Activated gamma-delta T cell treated with anti-CD3 and anti-CD28 coated beads, Interleukin-2, amount 50 U/mL, for 16 hours (primary cell): ENCODE data around the gene SIAH2.

Experiments
- DNase-seq: peaks from one replicate; pipeline ENCODE4 v3.0.0-alpha.2; 2020; ENCODE audit warnings: low read depth

SIAH2 gene

DNA sequence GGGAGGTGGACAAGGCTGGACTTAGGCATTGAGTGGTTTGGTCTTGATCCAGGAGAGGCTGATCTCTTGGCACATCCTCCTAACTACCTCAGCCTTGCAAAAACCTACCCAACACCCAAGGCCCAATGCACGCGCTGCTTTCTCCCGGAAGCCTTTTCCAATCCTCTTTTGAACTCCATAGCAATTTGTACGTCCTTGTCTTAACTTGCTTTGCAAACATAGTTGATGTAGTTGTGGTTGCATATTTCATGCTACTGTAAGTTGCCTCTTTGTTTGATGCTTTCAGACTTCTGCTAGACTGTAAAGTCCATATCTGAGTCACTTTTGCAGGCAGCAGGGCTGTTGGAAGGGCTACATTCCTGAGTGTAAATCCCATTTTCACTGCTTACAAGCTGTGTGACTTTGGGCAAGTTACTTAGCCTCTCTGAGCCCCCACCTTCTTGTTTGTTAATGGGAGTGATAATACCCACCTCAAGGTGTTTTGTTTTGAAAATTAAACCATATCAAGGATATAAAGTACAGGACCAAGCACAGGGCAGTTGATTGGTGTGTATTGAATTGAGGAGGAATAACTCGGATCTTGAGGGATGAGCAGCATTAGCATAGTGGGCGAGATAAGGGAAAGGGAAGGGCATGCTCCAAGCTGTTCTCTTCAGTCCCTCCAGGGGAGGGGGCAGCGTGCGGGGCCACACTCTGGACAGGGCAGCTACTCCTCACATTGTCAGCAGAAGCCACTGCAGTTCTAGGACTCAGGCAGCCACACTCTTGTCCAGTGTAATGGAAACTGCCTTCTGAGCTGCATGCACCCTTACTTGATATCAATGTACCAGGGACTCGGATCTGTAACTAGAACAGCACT lies 28.8 kb downstream of the SIAH2 start:
- no peak for DNase-seq

DNA sequence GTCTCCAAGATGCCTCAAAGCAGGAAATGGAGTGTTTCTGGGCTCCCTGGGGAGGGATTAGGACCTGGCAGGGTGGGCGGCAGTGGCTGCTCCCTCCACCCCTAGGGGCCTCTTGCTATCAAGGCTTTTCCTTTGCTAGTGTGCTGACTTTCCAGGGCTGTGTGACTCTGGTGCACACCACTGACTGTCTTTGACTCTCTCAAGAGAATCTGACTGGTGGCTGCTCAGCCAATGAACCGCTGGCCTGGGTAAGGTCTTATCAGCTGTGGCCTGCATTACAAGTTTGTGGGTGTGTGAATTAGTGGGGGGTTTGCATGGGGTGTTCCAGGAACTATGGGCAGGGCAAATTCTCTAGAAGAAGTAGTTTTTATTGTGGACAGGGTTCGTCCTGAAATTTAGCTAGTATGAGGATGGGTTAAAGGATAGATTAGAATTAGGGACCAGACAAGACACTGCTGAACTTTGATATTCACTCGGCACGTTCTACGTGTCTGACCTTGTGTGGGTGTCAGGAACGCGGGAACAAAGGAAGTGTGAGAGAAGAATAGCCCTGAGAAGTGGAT lies 29.5 kb downstream of the SIAH2 start:
- no peak for DNase-seq

DNA sequence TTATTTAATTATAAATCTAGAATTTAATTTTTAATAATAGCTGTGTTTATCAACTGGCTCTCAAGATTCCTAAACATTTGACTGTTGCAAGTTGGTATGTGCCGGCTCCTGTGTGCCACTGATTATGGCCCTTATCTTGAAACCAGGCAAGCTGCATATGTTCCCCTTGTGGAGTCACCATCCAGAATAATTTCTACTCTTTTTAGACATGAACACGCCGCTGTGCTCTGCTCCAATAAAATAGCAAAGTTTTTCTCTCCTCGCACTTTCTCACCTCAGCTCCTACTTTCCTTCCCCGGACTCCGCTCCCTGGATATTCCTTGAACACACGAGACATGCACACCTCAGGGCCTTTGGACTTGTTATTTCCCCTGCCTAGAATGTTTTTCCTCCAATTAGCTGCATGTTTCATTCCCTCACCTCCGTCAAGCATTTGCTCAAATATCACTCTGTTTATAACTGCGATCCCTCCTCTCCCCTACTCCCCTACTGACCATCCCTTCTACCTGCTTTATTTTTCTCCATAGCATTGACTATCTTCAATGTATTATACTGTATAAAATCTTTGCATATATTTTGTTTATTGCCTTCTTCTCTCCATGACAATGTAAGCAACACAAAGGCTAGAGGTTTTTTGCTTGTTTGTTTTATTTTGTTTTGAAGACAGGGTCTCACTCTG lies 33.1 kb downstream of the SIAH2 start:
- no peak for DNase-seq

DNA sequence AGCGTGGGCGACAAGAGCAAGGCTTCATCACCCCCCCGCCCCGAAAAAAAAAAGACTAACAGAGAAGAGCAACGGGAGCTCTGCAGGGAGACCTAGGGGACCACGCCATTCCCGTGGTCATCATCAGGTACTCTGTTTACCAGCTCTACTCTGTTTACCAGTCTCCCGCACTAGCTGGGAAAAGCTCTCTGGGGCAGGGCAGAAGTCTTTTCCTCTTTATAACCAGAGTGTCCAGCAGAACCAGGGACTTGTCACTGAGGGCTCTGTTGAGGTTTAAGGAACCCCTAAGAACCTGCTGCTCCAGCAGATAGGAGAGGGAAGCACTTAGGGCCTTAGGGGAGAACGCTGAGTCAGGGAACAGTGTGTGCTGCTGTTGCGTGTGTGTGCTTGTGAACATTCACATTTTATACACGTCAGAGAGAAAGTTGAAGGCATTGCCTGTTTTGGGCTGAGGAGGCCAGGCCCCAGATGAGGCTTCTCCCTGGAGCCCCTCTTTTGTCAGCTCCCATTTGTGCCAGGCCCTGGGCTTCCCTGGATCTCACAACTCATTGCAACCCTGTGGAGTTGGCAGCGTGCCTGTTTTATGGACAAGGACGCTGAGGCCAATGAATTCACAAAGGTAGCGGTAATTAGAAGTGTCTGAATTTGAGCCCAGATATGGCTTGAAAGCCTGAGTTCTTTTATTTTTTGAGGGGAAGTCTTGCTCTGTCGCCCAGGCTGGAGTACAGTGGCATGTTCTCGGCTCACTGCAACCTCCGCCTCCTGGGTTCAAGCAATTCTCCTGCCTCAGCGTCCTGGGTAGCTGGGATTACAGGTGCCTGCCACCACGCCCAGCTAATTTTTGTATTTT lies 35.1 kb downstream of the SIAH2 start:
- DNase-seq: no peak

DNA sequence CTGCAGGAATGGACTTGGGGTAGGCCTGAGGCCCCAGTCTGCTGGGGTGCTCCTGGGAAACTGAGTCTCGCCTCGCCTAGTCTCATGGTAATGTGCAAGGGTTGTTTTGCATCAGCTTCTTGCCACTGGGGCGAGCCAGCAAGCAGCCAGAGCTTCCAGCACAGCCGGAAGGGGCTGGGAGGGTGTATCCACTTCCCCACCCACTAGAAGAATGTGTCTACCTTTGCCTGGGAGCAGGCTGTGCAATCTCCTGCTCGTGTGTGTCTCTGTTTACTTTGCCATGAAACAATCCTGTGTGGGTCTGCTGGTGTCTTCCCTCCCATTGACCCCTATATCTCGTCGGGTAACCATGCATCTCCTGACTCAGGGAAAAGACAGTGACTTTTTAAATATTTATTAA lies 37.4 kb downstream of the SIAH2 start:
- DNase-seq: no peak

DNA sequence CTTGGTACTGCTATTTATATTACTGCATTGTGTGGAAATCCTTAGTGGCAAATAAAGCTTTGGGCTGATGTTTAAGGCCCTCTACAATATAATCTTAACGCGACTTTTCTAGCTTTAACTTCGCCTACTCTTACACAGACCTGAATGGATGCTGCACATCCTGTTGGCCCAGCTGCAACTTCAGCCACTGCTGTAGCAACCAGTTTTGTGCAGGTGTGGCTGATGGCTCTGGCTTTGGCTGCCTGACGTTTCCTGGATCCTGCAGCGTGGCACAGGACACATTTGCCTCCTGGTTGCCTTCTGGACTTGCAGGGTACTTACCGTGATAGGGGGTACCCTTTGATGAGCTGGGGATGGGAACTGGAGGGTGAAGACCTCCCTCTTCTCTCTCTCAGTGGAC lies 39.0 kb downstream of the SIAH2 start:
- no peak for DNase-seq

DNA sequence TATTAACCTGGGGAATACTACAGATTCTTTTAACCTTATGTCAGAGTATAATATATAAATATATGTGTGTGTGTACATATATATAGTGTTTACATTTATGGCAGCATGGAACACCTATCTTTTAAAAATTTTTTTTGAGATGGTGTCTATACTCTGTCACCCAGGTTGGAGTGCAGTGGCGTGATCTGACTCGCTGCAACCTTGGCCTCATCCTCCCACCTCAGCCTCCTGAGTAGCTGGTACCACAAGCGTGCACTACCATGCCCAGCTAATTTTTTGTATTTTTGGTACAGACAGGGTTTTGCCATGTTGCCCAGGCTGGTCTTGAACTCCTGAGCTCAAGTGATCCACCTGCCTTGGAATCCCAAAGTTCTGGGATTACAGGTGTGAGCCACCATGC lies 40.7 kb downstream of the SIAH2 start:
- DNase-seq: no peak

DNA sequence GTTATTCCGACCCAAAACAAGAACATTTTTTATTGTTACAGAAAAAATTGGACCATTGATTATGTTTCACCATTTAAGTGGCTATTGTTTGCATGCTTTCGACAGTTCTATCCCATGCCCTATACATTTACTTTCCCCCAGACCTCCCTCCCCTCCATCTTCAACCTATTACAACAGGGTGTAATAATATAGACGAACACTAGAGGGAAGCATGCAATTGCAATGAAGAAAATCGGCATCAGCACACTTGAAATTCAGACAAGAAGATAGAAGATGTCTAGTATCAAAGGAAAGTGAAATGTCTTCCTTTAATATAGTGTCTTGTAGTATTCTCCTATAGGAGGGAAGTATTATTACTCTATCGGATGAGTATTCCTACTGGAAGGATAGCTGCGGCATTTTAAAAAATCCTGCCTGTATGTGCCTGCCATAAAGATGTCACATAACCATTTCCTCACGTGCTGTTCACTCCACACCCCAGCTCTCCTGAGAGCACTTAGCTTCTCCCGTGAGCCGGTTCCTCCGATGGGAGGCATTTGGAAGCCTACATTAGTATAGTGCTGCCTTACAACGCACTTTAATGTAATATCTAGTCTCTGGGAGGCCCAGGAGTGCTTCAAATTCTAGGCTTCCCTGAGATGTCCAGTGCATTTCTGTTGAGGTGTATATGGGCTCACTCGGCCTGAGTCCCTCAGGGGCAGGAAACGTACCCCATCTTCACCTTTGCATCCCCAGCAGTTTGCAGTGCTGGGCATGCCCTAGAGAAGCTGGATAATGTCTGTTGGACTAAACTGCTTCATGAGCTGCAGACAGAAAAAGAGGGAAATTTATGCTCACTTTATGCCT lies 41.5 kb downstream of the SIAH2 start:
- no peak for DNase-seq

DNA sequence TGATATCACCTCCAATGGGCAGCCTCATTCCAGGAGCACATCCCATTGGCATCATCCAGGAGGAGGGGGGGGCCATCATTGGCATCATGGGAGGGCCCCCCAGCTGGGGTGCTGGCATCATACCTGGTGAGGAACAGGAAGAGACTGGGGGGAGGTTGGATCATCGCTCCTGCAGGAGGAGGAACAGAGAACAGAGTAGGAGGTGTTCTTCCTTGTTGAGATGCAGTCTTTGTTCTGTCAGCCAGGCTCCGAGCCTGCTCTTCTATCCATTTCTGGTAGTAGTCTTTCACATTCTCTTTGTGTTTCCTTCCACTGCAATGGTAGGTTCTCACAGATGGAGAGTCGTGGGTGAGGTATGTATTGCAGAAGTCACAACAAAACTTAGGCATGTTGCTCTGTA lies 42.5 kb downstream of the SIAH2 start:
- DNase-seq: no peak

DNA sequence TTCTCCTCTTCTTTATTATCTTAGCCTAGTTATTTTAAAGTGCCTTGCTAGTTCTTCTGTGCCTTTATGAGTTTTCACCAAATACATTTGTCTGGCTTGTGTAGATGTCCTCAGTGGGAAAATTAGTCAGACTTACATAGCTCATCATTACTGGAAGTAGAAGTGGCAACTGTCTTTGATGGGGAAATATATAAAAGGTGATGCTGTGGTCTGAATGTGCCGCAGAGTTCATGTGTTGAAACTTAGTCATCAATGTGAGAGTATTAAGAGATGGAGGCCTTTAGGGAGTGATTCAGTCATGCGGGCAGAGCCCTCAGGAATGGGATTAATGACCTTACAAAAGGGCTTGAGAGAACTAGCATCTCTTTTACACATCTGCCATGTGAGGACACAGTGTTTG lies 52.9 kb downstream of the SIAH2 start:
- DNase-seq: no peak

DNA sequence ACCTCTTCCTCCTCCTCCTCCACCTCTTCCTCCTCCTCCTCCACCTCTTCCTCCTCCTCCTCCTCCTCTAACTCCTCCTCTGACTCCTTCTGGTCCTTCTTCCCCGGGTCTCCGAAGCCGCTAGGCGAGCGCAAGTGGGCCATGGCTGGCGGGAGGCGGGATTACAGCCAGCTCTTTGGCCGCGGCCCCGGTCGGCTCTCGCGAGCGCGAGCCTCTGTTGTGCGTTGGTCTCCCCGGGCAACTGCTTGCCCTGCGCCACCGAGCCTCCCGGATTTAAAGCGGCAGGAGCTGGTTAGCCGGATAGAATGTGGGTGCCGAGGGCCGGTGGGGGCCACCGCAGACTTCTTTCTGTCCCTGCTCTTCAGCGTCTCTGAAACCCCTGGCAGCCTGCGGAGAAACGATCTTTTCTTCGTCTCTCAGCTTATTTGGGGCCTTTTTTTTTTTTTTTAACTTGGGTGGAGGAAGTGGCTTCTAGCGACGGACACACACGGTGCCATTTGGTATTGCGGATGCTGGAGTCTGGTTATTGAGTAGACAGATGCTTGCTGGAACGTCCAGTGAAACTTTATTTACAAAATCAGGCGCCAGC lies 59.1 kb downstream of the SIAH2 start, which contains the start of gene ERICH6:
ERICH6 (minus strand) TSS at position 165 of the 589 bp plus-strand sequence; CDS start at position 143, 22 bp downstream.
- DNase-seq: peak; percentile 65

DNA sequence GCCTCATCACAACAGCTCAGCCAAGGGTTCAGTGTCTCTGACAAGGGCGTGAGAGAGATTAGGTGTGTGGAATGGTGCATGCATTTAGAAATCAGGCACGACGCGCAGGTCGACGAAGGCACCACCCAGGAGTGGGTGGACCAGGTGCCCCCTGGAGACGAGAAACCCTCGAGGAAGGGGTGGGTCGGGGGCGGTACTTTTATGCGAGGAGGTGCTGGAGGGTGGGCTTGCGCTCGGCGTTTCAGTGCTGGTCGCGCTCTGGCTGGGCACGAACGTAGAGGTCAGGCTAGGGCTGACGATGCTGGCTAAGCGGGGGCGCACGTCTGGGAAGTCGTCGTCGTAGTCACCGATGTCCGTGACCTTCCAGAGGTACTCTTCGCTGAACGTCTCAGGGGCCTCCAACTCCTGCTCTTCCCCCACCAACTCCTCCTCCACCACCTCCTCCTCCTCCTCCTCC lies 59.6 kb downstream of the SIAH2 start:
- DNase-seq: peak; percentile 24

DNA sequence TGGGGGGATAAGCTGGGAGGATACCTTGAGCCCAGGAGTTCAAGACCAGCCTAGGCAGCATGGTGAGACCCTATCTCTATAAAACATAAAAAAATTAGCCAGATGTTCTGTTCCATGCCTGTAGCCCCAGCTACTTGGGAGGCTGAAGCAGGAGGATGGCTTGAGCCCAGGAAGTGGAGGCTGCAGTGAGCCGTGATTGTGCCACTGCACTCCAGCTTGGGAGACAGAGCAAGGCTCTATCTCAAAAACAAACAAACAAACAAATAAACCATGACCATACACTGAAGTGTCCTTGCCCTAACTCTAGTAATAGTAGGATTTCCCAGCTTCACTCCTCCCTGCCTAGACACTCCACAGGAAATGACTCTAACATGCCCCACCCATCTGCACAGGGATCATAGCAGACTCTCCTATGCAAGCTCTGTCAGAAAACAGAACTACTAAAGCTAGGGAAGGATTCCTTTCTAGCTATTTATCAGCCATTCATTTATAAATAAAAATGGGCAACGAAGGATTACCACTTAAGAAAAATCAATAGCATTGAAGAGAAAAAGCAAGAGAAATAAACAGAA lies 63.8 kb downstream of the SIAH2 start:
- DNase-seq: no peak

DNA sequence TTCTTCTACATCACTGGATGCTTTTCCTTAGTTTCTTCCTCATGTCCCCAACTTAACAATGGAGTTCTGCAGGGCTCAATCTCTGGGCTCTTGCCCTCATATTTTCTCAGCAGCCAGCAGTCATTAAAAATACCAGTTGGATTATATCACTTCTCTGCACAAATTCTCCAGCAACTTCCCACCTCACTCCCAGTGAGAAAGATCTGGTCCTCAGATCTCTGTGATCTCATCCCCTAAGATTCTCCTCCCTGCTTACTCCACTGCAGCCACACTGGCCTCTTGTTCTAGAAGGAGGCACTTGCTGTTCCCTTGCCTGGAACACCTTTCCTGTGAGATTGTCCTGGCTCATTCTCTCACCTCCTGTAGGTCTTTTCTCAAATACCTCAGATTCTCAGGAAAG lies 65.3 kb downstream of the SIAH2 start:
- no peak for DNase-seq

DNA sequence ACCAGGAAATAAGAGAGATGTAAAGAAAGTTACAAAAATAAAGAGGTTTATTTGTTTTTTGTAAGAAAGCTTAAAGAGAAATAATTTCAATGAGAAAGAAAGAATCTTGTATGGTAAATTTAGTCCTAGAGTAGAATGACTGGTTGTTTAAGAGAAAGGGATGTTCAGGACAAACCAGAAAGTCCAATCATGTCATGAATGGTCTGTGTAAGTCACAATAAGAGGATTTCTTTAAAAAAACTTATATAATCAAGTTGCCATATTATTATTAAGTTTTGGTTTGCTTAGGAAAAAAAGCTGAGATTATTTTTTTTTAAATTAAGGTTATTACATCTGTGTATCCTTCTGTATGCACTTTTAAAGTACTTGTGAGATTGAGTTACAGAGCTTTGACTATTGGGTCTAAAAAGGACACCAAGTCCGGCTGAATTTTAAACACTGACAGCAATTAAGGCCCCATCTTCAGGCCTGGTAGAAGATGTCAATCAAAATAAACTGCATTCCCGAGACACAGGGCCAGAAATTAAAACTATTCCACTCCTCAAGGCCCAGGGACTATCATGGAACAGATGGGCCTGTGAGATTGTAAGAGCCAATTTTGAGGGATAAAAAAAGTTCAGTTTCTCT lies 71.4 kb downstream of the SIAH2 start:
- no peak for DNase-seq
